ENCODE measurements around the gene DACT3.
A peak's percentile ranks its signal among the peaks of the same experiment; 100 is the strongest.

Gene DACT3

DNA sequence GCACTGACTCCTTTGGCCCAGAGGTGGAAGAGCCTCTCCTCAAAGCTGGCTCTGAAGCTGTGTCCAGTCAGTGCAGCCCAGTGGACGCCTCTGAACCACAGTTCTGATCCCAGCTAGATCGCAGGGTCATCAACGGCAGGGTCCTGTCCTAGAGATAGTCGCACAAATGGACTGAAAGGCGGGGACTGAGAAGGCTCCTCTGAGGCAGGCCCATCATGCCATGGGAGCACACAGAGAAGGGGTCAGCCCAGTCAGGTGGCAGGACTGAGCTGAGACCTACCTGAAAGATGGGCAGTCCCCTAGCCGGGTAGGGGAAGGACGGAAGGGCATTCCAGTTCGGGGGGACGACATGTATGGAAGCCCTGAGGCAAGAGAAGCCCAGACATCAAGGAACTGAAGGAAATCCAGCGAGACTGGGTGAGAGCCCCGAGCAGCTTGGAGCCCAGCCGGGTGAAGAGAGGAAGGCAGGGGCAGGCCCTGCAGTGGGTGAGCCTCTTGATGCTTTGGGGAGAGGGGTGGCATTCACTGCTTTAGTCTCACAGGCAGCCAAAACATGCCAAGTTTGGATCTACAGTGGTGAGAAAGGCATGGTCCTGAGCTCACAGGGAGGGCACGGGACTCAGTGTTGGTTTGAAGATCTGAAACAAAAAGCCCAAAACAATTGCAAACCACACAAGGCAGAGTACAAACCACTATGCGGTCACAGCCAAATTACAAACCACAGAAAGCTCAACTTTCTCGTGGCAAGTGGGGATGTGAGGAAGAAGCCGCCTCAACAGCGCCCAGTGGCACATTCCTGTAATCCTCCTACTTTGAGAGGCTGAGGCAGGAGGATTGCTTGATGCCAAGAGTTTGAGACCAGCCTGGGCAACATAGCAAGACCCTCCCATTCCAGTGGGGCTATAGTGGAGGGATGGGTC, 49.9 kb downstream of the DACT3 start:
- no peak for DNase-seq (ENCODE audit: low read depth)

DNA sequence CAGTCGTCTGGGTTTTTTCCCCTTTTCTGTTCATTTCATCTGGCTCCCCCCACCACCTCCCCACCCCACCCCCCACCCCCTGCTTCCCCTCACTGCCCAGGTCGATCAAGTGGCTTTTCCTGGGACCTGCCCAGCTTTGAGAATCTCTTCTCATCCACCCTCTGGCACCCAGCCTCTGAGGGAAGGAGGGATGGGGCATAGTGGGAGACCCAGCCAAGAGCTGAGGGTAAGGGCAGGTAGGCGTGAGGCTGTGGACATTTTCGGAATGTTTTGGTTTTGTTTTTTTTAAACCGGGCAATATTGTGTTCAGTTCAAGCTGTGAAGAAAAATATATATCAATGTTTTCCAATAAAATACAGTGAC, 50.6 kb downstream of the DACT3 start:
- DNase-seq (ENCODE audit: low read depth): no peak

DNA sequence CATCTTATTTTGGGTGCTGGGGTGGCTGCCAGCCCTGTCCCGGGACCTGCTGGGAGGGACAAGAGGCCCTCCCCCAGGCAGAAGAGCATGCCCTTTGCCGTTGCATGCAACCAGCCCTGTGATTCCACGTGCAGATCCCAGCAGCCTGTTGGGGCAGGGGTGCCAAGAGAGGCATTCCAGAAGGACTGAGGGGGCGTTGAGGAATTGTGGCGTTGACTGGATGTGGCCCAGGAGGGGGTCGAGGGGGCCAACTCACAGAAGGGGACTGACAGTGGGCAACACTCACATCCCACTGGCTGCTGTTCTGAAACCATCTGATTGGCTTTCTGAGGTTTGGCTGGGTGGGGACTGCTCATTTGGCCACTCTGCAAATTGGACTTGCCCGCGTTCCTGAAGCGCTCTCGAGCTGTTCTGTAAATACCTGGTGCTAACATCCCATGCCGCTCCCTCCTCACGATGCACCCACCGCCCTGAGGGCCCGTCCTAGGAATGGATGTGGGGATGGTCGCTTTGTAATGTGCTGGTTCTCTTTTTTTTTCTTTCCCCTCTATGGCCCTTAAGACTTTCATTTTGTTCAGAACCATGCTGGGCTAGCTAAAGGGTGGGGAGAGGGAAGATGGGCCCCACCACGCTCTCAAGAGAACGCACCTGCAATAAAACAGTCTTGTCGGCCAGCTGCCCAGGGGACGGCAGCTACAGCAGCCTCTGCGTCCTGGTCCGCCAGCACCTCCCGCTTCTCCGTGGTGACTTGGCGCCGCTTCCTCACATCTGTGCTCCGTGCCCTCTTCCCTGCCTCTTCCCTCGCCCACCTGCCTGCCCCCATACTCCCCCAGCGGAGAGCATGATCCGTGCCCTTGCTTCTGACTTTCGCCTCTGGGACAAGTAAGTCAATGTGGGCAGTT, 51.2 kb downstream of the DACT3 start:
- DNase-seq (ENCODE audit: low read depth): no peak

DNA sequence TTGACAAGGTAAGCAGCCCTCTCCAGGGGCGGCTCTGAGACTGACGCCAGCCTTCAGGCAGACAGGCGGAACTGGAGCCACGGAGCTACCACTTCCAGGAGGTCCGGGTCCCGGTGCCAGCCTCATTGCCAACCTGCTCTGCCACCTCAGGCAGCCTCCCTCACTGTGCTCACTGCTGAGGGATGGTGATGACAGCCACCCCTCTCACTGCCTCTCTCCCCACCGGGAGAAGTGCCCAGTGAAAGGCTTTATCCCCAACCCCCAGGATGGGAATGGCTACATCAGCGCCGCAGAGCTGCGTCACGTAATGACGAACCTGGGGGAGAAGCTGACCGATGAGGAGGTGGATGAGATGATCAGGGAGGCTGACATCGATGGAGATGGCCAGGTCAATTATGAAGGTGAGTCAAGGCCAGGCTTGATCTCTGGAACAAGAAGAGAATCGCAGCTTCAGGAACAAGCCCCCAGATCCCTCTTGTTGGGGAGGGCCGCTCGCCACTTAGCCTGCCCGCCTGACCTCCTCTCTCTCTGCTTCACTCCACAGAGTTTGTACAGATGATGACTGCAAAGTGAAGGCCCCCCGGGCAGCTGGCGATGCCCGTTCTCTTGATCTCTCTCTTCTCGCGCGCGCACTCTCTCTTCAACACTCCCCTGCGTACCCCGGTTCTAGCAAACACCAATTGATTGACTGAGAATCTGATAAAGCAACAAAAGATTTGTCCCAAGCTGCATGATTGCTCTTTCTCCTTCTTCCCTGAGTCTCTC, 52.2 kb downstream of the DACT3 start:
- no peak for DNase-seq (ENCODE audit: low read depth)

DNA sequence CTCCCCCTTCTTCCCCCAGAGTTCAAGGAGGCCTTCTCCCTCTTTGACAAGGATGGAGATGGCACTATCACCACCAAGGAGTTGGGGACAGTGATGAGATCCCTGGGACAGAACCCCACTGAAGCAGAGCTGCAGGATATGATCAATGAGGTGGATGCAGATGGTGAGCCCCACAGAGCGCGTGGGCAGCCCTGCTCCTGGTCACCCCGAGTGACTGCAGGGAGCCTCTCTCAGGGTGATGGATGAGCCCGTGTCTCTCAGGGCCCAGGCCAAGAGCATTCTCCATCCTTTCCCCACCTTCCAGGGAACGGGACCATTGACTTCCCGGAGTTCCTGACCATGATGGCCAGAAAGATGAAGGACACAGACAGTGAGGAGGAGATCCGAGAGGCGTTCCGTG, 52.8 kb downstream of the DACT3 start:
- DNase-seq (ENCODE audit: low read depth): no peak

DNA sequence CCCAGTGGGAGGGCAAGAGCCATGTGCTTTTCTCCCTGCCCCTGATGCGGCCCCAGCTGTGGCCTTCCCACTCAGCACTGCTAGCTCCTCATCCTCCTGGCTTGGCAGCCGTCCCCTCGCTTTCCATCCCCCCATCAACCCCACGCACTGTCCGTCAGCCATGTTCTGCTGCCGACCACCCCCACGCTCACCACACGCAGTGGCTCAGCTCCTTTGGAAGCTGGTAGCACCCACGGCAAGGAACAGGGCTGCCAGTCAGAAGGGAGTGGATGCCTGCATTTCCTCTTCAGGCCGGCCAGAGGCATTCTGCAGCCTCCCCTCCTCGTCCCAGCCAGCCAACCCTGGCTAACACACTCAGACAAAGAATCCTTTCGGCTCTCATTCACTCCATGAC, 53.5 kb downstream of the DACT3 start:
- no peak for DNase-seq (ENCODE audit: low read depth)

DNA sequence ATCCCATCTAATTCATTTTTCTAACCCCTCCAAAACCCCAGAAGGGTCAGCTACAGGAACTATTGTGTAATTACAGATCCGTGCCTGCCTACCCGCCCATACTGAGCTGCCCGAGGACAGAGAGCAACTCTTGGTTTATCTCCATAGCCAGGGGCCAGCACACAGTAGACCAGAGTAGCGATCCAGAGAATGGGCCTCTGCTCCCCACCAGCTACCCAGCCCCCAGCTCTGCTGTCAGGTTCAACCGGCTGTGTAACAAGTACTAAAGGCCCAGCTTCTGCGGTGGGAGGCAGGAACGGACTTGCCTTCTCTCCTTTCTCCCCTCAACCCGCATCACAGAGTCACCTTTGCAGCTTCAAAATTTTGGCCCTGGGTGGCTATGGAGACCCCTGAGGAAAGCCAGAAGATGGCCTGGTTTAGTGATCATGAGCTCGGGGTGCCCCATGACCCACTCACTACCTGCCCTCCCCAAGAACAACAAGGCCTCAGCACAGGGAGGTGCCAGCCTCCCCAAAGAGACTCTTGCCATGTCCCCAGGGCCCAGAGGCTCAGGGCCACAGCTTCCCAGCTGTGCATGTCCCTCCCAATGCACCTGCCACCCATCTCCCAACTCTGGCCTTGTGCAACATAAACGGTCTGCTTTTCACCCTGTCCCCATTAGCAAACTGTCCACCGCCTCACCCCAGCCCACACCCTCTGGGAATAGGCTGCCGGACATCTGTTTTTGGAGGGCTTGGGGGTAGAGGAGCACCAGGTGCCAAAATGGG, 54.1 kb downstream of the DACT3 start:
- no peak for DNase-seq (ENCODE audit: low read depth)

DNA sequence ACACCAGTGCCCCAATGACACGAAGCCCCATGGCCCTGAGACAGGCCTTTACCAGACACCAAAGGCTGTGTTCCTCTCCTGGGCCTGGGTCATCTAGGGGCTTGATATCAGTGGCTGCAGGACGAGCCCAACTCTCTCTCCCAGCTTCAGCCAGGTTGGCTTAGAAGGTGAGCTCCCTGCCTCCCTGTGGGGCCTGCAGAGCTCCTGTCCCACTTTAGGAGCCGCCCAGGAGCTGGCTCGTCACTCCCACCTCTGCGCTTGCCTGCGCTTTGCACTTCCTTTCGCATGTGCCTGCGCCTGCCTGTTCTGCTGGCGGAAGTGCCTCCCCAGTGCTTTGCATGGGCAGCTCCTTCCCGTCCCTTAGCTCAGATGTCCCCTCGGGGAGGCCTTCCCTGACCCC, 55.0 kb downstream of the DACT3 start:
- DNase-seq (ENCODE audit: low read depth): no peak

DNA sequence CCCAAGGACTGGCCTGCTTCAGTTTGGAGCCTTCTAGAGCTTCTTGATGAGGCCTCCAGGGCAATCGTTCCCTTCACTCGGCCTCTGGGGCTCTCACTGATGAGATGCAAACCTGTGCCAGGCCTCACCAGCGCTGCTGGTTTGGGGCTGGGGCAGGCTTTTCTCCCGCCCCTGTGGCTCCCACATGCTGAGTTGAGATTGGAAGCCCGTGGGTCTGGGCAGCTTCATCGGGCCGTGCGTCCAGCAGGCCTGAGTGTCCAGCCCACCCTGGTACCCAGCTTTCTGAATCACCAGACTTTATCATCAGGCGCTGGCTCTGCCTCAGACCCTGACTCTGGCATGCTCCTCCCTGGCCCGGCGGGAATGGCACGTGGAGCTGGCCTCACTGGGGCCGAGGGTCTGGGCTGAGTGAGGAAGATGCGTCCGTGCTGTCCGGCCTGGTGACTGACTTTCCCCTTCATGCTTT, 55.6 kb downstream of the DACT3 start:
- no peak for DNase-seq (ENCODE audit: low read depth)

DNA sequence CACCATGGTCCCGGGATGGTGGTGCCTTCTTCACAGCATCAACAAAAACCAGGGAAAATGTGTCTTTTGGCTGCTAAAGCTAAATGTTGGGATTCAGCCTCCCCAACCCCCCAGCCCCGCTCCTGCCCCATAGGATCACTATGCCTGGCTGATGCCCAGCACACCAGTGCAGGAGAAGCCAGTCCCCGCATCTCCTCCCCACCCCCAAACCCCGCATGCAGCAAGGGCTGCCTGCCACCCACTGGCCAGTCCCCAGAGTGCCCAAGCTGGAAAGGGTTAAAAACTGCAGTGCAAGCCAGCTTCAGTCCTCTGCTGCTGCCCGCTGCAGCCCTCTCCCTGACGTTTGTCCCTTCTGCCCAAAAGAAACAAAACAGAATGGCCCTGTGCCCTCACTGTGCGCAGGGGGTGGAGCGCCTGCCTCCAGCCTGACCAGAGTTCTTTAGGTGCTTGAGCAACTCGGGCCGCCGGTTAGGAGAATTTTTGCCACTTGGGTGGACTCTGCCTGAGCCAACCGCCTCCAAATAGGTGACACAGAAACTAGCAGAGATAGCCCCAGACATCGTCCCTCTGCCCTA, 56.1 kb downstream of the DACT3 start:
- DNase-seq (ENCODE audit: low read depth): no peak

DNA sequence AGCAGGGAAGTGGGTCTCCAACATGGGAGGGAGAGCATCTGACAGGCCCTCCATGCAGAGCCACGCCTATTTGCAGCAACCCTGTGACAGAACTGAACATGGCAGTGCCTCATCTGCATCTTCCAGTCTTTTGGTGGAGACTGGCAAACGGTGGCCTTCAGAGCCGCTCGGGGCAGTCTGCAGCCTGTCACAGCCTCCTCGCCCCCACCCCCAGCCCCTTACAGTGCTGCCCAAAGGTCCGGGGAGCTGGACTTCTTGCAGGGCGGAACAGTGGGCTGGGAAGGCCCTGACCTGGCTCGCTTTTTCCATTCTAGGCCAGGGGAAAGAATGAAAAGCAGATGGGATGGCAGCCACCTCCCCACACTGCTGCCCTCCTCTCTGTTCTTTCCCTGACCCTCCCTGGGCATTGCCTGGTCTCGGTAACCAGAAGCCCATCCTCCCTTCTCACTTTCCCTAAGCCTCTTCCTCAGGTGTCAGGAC, 57.2 kb downstream of the DACT3 start:
- DNase-seq (ENCODE audit: low read depth): no peak

DNA sequence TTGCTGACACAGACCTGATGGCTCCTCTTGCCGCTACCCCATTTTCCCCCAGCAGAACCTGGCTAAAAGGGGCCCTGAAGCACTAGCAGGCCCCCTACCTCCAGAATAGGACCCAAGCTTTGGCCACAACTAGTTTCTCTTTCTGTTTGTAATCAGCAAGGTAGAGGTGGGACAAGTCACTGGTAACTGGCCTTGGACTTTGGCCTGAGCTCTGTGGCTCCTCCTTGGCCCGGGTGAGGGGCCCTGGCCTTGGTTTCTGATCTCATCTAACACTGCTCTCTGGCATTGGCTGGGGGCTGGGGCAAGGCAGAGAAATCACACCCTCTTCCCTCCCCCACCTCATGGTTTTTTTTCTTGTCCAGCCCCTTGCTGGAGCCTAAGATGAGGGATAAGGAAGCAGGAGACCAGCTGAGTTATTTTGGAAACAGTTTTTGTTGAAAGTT, 57.8 kb downstream of the DACT3 start:
- DNase-seq (ENCODE audit: low read depth): no peak

DNA sequence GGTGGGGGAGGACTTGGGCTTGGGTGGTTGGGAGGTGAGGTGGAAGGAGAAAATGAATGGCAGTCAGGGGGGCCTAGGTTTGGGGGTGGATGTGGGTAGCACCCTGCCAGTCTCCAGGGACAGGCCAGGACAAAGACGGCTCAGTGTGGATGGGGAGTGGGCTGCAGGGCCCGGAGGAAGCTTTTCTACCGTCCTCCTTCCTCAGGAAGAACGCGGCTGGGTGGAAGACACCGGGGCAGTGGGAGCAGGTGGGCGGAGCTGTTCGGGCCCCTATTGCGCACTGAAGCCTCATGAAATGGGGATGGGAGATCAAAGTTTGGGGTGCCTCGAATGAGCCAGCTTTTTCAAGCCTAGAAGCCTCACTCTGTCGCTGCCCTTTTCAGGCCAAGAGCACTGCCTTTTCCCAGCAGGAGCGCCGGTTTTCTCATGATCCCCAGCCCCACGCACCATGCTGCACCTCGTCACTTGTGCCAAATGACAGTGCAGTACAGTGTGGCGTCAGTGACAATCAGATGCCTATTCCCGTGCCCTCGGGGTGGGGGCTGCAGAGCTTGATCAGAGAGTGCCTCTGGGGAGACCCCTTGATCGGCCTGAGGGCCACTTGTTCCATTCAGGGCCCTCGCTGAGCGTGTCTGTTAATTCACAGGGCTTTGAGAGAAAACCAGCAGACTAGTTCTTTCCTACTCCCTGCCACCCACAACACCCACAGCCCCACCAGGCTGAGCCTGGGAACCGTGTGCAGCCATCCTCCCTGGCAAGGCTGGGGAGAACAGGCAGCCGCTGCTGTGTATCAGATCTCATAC, 58.4 kb downstream of the DACT3 start:
- DNase-seq (ENCODE audit: low read depth): no peak

DNA sequence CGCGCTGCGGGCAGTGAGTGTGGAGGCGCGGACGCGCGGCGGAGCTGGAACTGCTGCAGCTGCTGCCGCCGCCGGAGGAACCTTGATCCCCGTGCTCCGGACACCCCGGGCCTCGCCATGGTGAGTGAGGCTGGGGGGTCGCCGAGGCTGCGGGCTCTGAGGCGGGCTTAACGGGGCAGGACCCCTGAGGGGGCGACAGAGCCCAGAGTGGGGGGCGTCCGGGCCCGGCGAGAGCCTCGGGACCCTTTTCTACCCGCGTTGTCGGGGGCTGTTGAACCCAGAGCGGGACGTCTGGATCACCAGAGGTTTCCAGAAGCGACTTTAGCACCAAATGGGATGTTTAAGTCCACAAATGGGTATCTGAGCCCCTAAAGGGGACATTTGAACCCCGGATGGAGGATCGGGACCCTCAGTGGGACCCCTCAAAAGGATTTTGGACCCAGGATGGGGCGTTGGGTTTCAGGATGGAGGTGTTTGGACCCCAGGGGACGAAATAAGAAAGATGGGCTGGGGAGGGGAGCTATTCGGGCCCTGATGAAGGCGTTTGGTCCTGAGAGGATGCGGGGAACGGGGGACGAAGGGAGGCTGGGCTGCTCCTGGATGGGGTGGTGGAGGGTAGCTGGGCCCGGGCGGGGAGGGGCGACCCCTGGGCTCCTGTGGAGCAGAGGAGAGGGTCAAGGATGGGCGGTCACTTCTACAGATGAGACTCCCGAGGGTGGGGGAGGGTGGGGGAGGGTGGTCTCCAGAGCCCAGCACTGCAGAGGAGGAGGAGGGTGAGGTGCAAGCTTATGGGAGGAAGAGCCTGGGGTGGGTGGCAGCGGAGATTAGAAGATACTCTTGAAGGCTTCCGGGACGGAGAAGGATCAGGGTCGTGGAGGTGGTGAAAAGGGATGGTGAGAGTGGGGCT, 59.4 kb downstream of the DACT3 start, which contains the start of gene CALM3:
TSS of gene CALM3 (plus strand) at position 13 of the 907 bp plus-strand sequence. CDS start at position 118, 105 bp downstream.
- DNase-seq (ENCODE audit: low read depth): no peak

DNA sequence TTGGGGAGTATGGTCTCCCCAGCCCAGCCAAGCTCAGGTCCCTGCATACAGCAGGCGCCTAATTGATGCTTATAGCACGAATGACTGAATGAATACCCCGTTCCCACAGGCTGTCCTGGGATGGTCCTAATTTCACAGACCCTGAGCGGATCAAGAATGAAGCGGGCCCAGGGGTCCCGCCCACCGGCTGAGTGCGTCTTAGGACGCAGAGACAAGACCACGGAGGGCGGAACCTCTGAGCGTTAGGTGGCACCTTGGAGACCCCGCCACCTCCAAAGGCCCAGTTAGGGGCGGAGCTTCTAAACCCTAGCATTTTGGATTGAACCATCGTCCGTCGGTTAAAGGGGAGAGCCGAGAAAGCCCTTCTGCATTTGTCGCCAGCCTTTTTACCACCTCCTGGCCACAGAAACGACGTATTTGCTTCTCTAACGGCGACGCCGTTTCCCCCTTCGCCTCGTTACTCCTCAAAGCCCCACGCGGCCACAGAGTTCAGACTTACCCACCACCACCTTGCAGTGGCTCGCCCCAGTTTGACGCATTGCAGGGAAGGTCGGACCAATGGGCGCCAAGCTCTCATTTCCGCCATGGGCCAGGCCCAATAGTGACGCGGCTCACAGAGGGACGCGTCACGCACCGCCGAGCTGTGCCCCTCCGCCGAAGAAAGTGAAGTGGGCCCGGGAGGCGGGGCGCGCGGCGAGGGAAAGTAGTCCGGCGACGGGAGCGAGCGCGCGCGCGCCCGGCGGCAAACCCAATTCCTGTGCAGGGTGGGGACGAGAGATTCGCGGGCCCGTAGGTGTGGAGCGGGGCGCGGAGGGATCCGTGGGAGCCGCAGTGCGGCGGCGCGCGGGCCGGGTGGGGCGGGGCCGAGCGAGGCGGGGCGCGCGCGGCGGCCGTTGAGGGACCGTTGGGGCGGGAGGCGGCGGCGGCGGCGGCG, 60.3 kb downstream of the DACT3 start:
- DNase-seq (ENCODE audit: low read depth): peak; percentile 94

DNA sequence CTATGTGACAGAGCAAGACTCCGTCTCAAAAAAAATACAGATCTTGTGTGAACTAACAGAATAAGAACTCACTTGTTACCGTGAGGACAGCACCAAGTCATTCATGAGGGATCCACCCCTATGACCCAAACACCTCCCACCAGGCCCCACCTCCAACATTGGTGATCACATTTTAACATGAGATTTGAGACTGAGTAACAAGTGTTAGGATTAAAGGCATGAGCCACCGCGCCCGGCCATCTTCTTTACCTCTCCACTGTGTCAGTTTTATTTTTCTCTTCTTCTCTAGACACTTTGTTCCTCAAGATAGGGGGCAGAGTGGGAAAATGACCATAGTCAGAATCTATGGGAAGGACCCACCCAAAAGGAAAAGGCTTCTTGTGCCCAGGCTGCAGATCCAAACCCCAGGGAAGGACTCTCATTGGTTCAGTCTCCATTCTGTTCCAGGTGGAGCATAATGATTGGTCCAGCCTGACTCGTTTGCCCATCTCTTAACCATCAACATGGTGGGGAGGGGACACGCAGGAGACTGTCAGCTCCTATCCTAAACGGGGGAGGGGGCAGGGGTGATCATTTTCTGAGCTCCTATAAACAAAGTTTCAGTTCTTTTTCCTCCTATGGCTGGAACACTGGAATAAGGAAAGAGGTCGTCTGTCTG, 61.1 kb downstream of the DACT3 start:
- no peak for DNase-seq (ENCODE audit: low read depth)

DNA sequence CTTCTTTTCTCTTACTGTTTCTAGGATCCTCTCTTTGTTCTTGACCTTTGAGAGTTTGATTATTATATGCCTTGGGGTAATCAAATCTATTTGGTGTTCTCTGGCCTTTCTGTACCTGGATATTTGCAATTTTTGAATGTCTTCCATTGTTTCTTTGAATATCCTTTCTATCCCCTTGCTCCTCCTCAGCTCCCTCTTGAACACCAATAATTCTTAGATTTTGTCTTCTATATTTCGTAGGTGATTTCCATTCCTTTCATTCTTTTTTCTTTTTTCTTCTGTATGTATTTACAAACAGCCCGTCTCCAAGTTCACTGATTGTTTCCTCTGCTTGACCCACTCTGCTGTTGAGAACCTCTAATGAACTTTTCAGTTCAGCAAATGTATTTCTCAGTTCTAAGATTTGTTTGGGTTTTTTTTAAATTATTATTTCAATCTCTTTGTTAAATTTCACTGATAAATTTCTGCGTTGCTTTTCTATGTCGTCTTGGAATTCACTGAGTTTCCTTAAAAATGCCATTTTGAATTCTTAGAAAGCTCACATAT, 62.5 kb downstream of the DACT3 start:
- DNase-seq (ENCODE audit: low read depth): no peak

Measured in activated T-helper 1 cell treated with Interleukin-2 at 50 U/mL for 16 hours (primary cell).